OCI-LY3 (cell line): ENCODE measurements around the gene CTNND2.

ENCODE experiments used
- EZH2phosphoT487 ChIP-seq: fragments of 200-600 bp; shearing (Covaris generic); IDR thresholded peaks from 2 replicates; pipeline ENCODE4 v1.6.1; 2018; ENCODE audit warnings: antibody characterized with exemption, mixed run types, low read depth
- TF ChIP-seq, protein P1 (sequence below): fragments of 200-600, 300-600 bp; sonication (generic); IDR thresholded peaks from 2 replicates; pipeline ENCODE4 v1.5.1; 2014; ENCODE audit warnings: antibody characterized with exemption, low read length, low read depth

DNA sequence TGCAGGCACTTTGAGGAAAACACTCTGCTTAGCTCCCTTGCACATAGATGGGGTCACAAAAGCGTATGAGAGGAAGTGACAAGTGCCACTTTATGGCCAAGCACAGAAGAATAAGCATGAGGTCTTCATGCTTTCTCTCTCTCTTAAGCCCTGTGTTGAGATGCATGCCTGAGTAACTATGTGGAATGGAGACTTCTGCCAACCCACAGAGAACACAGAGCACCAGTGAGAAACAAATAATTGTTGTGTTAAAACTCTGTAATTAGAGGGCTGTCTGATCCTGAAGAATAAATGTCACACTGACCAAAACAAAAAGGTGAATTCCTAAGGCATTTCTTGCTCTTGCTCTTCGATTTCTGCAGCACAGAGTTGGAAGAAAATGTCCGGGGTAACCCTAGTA is 488.5 kb downstream of the CTNND2 start:
- TF ChIP-seq, protein P1, sequence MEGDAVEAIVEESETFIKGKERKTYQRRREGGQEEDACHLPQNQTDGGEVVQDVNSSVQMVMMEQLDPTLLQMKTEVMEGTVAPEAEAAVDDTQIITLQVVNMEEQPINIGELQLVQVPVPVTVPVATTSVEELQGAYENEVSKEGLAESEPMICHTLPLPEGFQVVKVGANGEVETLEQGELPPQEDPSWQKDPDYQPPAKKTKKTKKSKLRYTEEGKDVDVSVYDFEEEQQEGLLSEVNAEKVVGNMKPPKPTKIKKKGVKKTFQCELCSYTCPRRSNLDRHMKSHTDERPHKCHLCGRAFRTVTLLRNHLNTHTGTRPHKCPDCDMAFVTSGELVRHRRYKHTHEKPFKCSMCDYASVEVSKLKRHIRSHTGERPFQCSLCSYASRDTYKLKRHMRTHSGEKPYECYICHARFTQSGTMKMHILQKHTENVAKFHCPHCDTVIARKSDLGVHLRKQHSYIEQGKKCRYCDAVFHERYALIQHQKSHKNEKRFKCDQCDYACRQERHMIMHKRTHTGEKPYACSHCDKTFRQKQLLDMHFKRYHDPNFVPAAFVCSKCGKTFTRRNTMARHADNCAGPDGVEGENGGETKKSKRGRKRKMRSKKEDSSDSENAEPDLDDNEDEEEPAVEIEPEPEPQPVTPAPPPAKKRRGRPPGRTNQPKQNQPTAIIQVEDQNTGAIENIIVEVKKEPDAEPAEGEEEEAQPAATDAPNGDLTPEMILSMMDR, result no peak
- TF ChIP-seq EZH2phosphoT487, result no peak
